Occipital lobe (tissue), 2 donors: Measurements from ENCODE around the gene UBXN11. TPM values are rescaled to one million over a fixed set of nuclear protein-coding genes. Genes with fewer than 3 reads are reported as not detected.
"Not testable (repeated sequence)": the region's sequence is repeated elsewhere in the genome, so short reads cannot be mapped to it uniquely, and the experiment has no call there.

Experiments
- DNase-seq: peaks from one replicate; lab custom pipeline; 2025; lab: John Stamatoyannopoulos, UW
- total RNA-seq: library from RNA; depleted of rRNA; stranded (reverse); fragments of >200 nt; gene quantifications from one replicate; pipeline ENCODE4 v1.2.3, GENCODE V29; 2014

Gene UBXN11
- total RNA-seq, 1 donor from 2014 or later, result 5.0 TPM

DNA sequence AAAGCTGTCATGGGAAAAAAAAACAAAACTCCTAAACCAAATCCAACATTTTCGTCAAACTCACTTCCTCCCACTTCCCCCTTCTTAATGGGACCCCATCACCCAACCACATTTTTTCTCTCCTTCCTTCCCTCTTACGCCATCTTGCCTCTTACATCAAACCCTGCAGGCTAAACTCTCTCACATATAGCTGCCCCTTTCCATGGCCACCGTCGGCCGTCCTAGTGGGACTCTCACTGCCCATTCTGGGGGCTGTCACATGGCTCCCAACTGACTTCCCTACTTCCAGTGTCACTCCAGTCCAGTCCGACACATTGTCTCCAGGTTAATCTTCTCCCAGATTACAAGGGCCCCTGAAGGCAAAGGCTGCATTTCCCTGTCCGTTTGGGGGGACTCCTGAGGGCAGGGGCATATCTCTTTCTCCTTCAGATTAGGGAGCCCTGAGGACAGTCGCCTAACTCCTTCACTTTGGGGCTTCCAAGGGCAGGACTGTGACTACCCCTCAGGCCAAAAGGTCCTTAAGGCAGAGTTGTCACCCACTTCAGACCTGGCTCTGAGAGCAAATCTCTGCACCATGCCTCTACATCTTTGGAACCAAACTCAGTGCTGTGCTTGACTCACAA is 658 bp downstream of the UBXN11 start:
- no peak for DNase-seq

DNA sequence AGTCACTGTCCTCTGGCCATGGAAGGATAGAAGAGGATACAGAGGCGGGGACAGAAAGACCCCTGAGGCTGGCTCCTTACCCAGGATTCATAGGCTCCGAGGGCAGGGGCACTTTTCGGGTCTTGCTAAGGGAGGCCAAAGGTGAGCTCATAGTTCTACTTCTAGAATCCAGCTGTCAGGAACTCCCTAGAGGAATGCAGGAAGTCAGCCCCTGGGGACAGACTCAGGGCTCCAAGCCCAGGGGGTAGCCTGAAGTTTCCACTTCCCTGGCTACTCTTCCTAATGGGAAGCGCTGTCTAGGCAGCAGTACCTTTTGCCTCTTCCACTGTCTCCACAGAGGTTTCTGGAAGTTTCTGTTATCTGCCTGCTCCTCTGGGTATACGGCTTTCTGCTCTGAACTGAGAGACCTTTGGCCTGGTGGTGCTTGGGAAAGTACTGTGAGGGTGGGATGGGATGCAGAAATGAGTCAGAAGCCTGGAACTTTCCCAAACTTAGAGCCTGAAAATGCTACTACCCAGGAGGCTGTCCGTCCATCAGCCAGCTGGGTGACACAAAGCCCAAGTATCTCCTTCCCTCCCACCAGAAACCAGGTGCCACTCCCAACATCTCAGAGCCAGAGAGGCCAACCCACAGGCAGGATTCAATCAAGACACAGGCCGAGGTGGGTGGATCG is 3.6 kb downstream of the UBXN11 start:
- no peak for DNase-seq

DNA sequence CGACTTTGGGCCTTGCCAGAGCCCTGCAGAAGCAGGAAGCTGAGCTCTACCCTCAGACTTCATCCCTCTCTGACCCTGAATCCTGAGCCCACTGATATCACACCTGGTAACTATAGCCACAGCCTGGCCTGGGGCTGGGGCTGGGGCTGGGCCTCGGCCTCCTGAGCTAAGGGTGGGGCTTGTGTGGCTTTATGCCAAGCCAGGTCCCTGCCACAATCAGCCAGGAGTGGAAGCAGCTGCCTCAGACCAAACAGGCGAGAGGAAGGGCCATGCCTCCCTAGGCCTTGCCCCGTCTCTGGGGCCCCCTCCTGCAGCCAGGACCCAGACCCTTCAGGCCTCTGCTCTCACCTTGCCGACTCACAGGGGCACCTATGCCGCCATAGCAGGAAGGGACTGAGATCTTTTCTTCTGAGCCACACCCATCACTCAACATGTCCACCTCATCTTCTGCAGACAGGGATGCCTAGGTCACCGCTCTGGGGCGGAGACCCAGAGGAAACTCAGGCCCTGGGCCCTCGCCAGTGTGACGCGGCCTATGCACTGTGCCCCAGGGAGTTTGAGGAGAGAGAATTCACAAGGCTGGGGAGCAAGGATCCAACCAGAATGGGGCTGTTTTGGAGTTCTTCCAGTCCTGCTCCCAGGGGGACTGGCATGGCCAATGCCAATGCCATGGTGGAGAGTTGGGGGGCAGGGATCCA is 5.7 kb downstream of the UBXN11 start:
- no peak for DNase-seq

DNA sequence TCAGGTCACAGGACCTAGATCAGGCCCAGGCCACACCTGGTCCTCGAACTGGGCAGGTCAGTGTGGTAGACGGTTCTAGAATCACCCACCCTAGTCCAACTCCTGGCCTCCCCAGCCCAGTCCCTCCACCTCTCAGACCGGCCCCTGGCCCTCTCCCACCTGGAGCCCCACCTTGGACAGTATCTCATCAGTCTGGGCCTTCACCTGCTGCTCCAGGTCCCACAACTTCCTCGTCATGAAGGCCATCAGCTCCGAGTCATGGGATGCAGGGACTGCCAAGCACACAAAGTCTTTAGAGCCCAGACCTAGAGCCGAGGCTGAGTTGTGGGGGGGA is 8.7 kb downstream of the UBXN11 start:
- no peak for DNase-seq

DNA sequence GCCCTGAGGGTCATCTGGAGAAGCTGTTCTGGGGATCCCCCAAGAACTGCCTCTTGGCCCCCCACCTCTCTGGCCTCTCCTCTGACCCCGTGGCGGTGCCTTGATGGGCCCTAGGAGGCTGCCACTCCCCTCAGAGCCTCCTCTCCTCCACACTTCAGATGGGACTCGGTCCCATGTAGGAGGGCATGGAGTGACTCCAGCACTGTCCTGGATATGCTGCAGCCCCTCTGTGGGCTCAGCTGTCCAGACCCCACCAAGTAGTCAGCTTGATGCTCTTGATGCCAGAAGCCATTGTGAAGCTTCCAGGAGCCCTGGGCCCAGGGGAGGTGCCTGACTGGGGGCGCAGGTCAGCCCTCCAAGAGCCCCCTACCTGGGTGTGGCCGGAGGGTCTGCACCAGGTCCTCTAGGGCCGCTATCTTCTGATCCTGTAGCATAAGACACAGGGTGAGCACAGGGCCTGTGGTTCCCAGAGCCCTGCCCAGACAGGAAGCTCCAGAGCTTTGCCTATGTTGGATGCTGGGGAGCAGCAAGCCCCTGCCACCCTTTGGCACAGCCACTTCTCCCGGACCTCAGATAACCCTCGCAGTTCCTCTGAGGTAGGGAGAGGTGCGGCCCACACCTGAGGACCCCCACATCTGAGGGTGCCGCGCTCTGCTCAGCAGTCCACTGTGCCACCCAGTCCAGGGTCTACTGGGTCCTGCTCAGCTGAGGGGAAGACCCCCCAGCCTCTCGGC is 9.2 kb downstream of the UBXN11 start:
- no peak for DNase-seq

DNA sequence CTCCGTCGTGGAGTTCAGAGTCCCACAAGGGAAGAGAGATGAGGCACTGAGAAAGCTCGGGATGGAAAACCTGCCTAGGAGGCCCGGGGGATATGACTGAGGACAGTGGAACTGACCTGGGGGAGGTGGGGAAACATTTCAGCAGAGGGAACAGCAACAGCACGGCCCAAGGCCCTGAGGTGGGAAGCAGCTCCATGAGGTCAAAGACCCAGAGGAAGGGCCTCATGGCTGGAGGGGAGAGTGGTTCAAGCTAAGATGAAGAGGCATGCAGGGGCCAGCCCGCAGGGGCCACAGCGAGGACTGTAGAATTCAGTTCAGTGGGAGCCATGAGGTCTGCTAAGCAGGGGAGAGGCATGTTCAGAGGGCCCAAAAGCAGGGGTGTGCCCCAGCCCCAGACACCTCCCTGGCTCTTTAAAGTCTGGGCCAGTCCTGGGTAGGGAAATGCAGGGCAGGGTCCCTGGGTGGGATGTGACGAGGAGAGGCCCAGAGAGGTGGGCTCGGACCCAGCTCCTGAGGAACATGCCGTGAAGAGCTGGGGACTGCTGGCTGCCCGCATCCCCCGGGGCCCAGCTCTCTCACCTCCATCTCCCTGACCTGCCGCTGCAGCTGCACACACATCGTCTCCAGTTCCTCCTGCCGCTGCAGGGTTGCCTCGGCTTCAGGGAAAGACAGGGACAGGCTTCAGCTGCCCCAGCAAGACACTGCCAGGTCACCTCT is 9.9 kb downstream of the UBXN11 start:
- no peak for DNase-seq

DNA sequence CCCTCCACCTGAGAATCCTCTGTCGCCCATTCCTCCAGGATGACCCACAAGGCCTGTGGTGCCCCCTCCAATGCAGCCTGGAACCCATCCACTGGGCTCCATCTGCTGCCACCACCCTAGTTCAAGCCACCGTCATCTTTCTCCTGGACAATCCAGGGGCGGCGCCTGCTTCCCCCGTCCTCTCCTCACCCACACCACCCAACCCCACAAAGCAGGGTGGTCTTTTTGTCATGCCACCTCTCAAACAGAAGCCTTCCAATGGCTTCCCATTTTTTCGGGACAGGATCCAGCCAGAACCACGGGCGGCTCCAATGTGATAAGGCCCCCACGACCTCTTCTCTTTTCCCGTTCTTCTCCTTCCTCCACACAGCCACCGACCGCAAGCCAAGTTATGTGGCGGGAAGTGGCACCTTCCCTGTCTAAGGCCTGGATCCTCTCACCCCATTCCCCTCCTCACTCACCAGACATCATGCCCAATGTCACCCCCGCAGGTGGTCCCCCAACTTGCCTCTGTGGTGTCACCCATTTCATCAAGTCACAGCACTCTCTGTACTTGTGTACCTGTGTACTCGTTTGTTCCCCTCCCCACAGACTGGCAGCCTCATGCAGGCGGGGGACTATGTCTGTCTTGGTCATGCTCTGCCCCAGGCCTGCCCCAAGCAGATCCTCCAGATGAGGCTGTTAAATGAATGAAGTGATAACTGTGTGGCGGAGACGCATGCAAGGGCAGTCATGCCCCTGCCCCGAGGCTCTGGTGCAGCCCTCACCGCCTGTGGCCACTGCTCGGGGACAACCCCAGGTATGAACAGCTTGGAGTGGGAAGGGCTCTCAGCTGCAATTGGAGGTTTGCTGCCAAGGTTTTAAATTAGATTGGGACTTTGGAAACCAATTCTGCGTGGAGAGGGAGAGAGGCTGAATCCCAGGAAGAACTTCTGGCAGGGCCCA is 11.0 kb downstream of the UBXN11 start:
- no peak for DNase-seq

DNA sequence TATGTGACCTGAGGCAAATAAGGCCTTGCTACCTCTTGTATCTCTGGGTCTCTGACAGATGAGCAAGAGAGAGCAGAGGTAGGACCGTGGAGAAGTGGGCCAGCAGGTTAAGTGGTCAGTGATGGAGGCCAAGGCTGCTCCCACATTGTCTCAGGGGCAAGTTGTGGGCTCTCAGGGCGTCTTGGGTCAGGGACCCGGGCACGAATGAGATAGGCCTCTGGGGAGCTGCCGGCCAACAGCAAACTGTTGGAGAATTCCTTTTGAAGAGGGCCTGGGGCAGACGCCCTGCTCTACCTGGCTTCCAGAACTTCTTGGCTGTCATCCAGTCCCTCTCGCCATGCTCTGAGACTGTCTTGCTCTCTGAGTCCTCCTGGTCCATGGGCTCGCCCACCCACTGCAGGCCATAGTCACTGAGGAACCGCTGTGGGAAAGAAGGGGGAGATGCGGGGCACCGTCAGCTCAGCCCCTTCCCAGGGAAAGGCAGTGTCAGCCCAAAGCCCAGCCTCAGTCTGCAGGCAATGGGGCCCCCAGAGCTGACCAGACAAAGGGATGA is 12.4 kb downstream of the UBXN11 start:
- DNase-seq, result no peak

DNA sequence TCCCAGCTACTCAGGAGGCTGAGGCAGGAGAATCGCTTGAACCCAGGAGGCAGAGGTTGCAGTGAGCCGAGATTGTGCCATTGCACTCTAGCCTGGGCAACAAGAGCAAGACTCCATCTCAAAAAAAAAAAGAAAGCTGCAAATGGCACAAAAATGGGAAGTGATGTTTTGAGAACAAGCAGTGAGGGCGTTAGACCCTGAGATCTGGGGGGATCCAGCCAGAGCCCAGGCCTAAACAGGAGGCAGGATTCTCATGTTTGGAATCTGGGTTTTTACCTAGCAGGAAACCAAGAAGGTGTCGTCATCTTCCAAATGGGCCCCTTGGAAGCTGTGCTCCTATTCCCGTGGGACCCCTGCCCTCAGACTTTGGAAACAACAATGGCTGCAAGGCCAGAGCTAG is 13.7 kb downstream of the UBXN11 start:
- DNase-seq, result not testable (repeated sequence)

DNA sequence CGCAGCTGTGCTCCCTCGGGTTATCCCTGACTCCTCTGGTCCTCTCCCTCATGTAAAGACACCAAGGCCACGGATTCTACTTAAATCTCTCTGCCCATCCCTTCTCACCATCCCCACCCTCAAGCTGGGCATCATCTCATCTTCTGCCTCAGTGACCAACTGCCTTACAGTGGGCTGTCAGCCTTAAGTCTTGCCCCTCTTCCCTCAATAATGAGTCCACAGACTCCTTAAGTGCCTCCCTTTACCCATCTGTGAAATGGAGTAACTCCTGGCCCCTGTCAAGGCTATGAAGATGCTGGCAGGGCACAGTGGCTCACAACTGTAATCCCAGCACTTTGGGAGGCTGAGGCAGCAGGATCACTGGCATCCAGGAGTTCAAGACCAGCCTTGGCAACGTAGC is 14.5 kb downstream of the UBXN11 start:
- DNase-seq, result no peak

DNA sequence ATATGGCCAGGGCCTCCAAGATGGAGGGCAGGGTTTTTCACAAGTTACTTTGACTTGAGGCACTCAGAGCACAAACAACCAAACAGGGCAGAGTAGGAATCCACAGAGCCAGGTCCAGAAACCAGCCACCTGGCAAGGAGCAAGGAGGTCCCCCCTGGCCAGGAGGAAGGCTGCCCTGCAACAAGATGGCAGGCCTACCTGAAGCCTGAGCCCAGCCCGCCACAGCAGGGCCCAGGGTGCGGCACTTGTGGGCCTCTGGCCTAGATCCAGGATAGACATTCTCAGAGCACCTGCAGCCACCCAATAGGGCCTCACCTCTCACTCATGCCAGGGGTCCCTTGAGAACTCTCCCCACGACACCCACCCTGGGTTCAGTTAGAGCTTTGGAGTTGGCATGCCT is 15.0 kb downstream of the UBXN11 start:
- no peak for DNase-seq

DNA sequence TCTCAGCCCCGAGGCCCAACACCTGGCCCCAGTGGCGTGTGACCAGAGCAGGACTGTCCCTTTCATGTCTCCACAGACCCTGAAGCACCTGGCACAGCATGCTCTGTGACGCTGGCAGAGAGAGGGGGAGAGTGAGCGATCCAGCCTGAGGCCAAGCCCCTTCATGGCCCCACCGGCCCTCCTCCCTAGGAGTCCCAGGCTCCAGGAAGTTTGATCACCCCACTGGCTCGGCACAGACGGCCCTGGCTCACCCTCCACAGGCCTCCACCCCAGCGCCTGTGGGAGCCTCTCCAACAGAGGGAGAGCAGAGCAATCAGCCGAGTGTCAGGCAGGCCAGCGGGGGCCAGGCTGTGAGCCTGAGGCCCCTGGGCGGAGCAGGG is 15.6 kb downstream of the UBXN11 start:
- no peak for DNase-seq

DNA sequence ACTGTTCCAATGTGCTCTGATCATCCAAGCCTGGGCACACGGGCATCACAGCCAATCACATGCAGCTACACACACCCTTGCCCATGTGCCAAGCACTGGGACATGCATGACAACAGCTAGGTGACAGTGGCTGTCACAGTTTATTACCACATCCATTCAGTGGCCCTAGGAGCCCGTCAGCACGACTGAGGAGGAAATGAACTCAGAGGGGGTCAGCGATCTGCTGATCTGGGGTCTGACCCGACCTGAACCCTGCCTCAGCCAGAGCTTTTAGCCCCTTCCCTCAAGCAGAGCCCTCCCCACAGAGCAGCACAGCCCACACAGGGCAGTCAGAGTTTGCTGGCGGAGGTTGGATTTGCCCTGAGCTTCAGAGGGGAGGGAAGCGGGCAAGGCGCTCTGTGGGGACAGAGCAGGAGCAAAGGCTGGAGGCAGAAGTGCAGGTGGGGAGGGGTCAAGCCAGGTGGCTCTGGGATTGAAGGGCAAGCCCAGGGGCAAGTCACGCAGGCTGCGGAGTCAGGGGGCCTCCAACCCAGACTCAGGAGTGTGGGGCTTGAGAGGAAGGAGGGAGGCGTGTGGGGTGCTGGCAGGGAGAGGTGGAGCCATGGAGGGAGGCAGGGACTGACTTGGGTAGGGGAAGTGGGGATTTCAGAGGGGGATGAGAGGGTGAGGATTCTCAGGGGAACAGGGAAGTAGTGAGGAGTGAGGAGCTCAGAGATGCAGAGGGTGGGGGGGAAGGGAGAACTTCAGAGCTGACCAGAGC is 16.1 kb downstream of the UBXN11 start:
- no peak for DNase-seq

DNA sequence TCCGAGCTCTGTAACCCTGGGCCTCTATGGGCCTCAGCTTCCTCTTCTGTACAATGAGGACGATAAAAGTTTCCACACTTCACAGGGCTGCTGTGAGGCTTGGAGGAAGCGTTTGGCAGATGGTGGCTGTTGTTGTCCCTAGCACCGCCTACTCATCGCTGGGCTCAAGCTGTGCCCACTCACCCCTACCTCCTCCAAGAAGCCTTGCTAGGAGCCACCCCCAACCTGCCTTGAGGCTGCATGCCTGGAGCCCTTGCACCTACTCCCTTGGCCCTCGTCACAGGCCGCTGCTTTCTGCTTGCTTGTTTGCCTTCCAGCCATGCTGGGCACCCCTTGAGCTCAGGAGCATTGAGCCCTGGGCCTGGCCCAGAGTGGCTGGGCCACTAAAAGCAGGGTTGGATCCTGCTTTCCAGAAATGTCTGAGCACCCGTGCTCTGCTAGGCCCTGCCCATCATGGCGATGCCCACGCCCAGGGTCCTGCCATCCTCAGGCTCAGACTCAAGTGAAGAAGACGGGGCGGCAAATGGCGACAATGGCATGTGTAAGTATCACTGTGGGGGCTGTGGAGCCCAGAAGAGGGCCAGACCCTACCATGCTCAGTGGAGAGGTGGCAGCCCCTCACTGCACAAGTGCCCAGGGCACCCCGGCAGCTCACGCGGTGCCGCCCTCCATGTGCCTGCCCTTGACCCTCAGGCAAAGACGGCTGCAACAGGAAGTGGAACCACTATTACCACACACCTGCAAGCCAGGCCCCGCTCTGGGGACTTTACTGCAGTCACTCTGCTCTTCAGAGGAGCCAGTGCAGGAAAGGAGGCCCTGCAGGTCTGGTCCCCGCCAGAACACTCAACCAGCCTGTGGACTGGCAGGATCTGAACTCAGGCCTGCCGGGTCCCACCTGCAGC is 17.0 kb downstream of the UBXN11 start:
- peak; percentile 42 for DNase-seq

DNA sequence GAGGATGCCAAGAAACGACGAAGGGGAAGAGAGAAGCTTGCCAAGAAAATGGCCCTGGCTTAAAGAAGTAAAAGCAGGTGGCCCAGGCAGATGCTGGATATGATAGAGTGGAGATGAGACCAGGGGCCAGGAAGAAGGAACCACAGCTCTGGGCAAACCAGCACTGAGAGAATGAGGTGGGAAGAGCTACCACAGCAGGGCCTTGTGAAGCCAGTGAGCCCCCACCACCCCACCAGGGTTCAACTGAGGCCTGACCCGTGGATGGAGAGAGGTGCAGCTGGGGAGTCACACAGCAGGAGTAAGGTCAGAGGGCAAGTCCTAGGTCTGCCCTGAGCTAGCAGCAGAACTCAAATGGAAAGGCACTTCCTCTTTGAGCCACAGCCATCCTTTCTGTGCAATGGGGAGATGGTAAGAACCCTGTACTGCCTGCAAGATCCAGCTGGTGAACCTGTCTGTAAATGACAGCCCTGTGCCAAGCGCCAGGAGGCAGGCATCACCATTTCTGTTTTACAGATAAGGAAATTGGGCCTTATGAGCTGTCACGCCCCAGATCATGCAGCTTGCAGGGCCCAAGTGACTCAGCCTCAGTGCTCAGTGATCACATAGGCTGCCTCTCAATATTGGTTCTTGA is 18.0 kb downstream of the UBXN11 start:
- peak; percentile 31 for DNase-seq

DNA sequence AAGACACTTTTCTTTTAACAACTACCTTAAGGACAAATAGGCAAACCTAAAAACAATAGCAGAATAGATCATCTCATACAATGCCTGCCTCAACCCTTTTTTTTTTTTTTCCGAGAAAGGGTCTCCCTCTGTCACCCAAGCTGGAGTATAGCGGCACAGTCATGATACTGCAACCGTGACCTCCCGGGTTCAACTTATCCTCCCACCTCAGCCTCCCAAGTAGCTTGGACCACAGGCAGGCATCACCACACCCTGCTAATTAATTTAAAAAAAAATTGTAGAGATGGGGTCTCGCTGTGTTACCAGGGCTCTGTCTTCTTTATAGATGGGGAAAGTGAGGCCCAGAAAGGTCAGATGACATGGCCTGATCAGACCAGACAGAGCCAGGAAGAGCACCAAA is 18.6 kb downstream of the UBXN11 start:
- no peak for DNase-seq

DNA sequence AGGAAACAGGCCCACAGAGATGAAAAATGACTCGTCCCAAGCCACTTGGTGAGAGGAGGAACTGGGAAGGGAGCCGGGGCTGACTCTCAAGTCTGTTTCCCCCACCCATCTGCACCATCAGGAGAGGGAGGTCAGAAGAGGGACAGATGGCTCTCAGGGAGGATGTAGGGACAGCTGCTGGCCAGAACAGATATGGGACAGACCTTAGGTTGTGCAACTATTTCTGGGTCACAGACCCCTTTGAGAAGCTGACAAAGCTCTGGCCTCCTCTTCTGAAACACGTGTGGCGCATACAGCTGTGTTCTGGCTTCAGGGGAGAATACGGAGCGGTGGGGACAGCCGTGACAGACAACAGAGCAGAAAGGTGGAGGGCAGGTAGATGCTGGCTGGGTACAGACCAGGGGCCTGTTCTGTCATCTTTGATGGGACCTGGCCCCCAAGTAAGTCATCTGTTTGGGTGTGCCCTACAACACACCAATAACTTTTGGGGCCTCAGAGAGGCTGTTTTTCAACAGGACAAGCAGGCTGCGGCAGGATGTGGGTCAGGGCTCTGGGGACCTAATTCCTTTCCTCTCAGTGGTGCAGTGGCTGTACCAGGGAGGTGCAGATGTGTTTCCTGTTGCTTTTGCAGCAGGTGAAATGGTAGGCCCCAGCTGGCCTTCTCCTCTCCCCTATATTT is 19.3 kb downstream of the UBXN11 start:
- no peak for DNase-seq

DNA sequence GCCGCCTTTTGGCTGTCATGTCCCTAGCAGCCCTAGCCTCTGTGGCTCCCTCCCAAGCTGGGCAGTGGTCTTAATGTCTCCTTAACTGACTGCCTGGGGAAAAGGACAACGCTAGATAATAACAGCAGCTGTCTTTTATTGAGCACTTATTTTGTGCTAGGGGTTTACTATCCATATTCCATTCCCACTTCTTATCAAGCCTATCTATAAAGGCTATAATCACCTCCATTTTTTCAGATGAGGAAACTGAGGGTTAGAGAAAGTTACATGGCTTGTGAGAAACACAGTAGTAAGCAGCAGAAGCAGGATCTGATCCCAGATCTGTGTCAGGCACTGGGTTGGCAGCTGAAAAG is 20.4 kb downstream of the UBXN11 start:
- no peak for DNase-seq
